Kidney (tissue), 14 donors: ENCODE data around the gene GNRH2. TPM values are rescaled to one million over a fixed set of nuclear protein-coding genes. Genes with fewer than 3 reads are reported as not detected.

Source experiments
- DNase-seq, 5 donors: peaks; one replicate each; pipeline ENCODE4 v3.0.0-alpha.2; 2013 to 2020
- FAIRE-seq: peaks from 2 replicates; lab custom pipeline; 2012; peaks lifted over from hg19 to GRCh38; lab: Jason Lieb, UNC
- H3K27ac ChIP-seq, 2 donors: one replicate each; pipeline ENCODE4 v1.7.0; 2013; ENCODE audit warnings: low read depth in 2 of 2, low read length in 2 of 2, inconsistent platforms in 1 of 2
- H3K27me3 ChIP-seq: one replicate; pipeline ENCODE4 v1.7.1; 2013; ENCODE audit warnings: low read length, inconsistent platforms; ENCODE audit not compliant: control insufficient read depth, insufficient read depth
- H3K36me3 ChIP-seq, 3 donors: one replicate each; pipeline versions ENCODE4 v1.7.0 to v1.7.1; 2013; ENCODE audit warnings: low read length in 3 of 3, control low read depth in 1 of 3, inconsistent platforms in 1 of 3; ENCODE audit not compliant: insufficient read depth in 3 of 3, control insufficient read depth in 2 of 3
- H3K4me1 ChIP-seq, 3 donors: one replicate each; pipeline versions ENCODE4 v1.7.0 to v1.7.1; 2013; ENCODE audit warnings: low read length in 3 of 3, inconsistent platforms in 1 of 3, low read depth in 1 of 3; ENCODE audit not compliant: control insufficient read depth in 2 of 3, insufficient read depth in 2 of 3
- H3K4me3 ChIP-seq, 3 donors: one replicate each; pipeline versions ENCODE4 v1.7.0 to v1.8.1; 2013; ENCODE audit warnings: low read length in 3 of 3, control low read depth in 1 of 3, inconsistent platforms in 1 of 3
- H3K9ac ChIP-seq, 3 donors: one replicate each; pipeline versions ENCODE4 v1.7.0 to v1.7.1; 2013; ENCODE audit warnings: low read length in 3 of 3, control low read depth in 1 of 3, inconsistent platforms in 1 of 3
- H3K9me3 ChIP-seq, 3 donors: one replicate each; pipeline versions ENCODE4 v1.7.0 to v1.7.1; 2013; ENCODE audit warnings: low read length in 3 of 3, control low read depth in 1 of 3, inconsistent platforms in 1 of 3; ENCODE audit not compliant: control insufficient read depth in 2 of 3, insufficient read depth in 1 of 3
- CTCF ChIP-seq: IDR thresholded peaks from 3 replicates; pipeline ENCODE4 v1.5.1; 2012; ENCODE audit warnings: mild to moderate bottlenecking, moderate library complexity, borderline replicate concordance; ENCODE audit not compliant: insufficient read depth; ENCODE audit errors: extremely low read depth
- intact Hi-C: fragments of 100-400 bp; cut with DNase I; formaldehyde crosslinking; loops from one replicate; pipeline ENCODE4 v1.11.1; 2022
- polyA plus RNA-seq: library from polyadenylated mRNA; stranded (reverse); fragments of 350-450 nt; fragmentation: Illumina TruSeq; extraction: RNeasy Lipid Tissue Mini Kit (QIAGEN cat#74804); gene quantifications from one replicate; pipeline ENCODE4 v1.2.3, GENCODE V29; 2014; ENCODE audit warnings: low read depth, low replicate concordance; ENCODE audit not compliant: insufficient read depth
- total RNA-seq: library from RNA; stranded (reverse); fragmentation: NEBNext Ultra II Directional; extraction: Animal tissue kit (Norgen Biotek cat#: 25700); gene quantifications from one replicate; pipeline ENCODE4 v1.2.1, GENCODE V29; 2021
- donor health status: control.
- donor health status: control.
- donor health status: control.
- donor health status: control.
- donor health status: control.
- donor health status: DM: yes; HTN: yes; CAD: no.
- donor health status: Normal renal cell carcinoma (clear cell type).

Gene GNRH2
- total and polyA plus RNA-seq, 2 donors from 2014 or later, result not detected

DNA sequence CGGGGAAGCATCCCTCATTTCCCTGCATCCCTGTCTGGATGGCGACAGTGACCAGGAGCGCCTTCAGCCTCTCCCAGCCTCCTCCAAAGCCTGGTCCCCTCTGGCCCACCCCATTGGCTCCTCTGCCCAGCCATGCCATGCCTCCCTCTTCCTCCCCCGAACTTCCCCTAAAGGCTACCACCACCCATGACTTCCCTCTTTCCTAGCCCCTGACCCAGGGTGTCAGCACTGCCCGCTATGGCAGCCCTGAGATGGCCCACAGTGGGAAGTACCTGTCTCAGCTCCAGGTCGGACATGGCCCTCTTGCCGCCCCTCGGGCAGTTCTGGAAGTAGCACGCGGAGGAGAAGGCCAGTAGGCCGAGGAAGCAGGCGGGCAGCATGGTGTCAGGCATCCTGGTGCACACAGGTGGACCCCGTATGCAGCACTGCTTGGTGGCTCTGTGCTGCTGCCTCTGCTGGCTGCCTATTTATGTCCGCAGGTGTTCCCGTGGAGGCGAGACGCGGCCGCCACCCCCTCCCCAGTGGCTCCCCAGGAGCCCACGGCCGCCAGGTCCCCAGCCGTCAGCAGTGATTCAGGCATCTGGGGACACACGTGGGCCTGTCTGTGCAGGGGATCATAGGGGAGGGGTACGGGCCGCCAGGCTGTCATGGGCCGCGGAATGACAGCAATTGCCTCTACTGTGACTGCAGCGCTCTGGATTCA lies 41.0 kb downstream of the GNRH2 start, which contains the start of gene AVP:
TSS of gene AVP (minus strand) at position 442 of the 703 bp plus-strand sequence. CDS start at position 392, 50 bp downstream.
- peaks cover 0 to 7% (median 6%) of the 10 kb centered on the region in 3 donors for H3K4me1 ChIP-seq
- no peak for TF ChIP-seq CTCF
- H3K27ac ChIP-seq, result no peak within 1 kb of the TSS
- H3K4me3 ChIP-seq, result no peak within 1 kb of the TSS
- H3K36me3 ChIP-seq, result no peaks in the 10 kb centered on the region
- peak in 2 of 5 donors; percentile 28 to 34 for DNase-seq
- peaks cover 13% of the 10 kb centered on the region for H3K27me3 ChIP-seq
- H3K9me3 ChIP-seq, result no peaks in the 10 kb centered on the region
- H3K9ac ChIP-seq, result no peak within 1 kb of the TSS
- FAIRE-seq, result no peak
- intact Hi-C loops, result no loop called here

DNA sequence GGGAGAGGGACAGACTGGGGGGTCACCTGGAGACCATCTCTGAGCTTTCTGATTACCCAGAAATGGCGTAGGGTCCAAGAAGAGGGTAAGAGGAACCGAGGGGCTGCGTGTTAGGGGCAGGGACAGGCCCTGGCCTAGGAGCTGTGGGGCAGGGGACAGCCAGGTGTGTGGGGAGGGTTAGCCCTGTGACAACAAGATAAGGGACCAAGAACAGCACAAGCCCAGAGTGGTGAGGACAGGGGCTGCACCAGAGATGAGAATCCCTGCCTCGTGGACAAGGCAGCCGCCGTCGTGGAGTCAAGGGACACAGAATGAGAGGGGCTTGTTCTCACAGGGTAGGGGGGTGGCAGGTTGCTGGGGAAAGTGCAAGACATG lies 41.6 kb downstream of the GNRH2 start:
- H3K9me3 ChIP-seq, result no peaks in the 10 kb centered on the region
- no peak overlapping the region for H3K4me3 ChIP-seq
- intact Hi-C loops, result no loop called here
- DNase-seq (no peak), FAIRE-seq (no peak)
- no peak overlapping the region for H3K27ac ChIP-seq
- H3K27me3 ChIP-seq, result peaks cover 13% of the 10 kb centered on the region
- no peak overlapping the region for H3K9ac ChIP-seq
- H3K36me3 ChIP-seq, result no peaks in the 10 kb centered on the region
- H3K4me1 ChIP-seq, result peaks cover 0 to 7% (median 6%) of the 10 kb centered on the region in 3 donors
- TF ChIP-seq CTCF, result no peak

- DNase-seq, result peak in 1 of 5 donors; percentile 57
- H3K9ac ChIP-seq, result no peak overlapping the region
- FAIRE-seq, result no peak
- H3K36me3 ChIP-seq, result no peaks in the 10 kb centered on the region
- peaks cover 0 to 6% (median 4%) of the 10 kb centered on the region in 3 donors for H3K4me1 ChIP-seq
- H3K9me3 ChIP-seq, result no peaks in the 10 kb centered on the region
- peaks cover 10% of the 10 kb centered on the region for H3K27me3 ChIP-seq
- H3K4me3 ChIP-seq, result no peak overlapping the region
- no peak overlapping the region for H3K27ac ChIP-seq
- intact Hi-C loops, result no loop called here
- TF ChIP-seq CTCF, result no peak
Observed at GRCh38 chr20:3085571-3086072, 42.2 kb downstream of the GNRH2 start.
